Smooth muscle cell (in vitro differentiated cells): ENCODE measurements around the gene VCAN. TPM values are rescaled to one million over a fixed set of nuclear protein-coding genes. Genes with fewer than 3 reads are reported as not detected.

Source experiments
- DNase-seq: peaks from one replicate; lab custom pipeline; 2025; ENCODE audit not compliant: unreplicated experiment; lab: John Stamatoyannopoulos, UW
- H2AFZ ChIP-seq: fragments of 200-600 bp; sonication (generic); 2 replicates; pipeline ENCODE4 v1.6.0; 2016; ENCODE audit warnings: antibody characterized with exemption, low read depth, mild to moderate bottlenecking
- H3F3A ChIP-seq: fragments of 200-600 bp; sonication (generic); 2 replicates; pipeline ENCODE4 v1.6.0; 2017; ENCODE audit warnings: antibody characterized with exemption, low read depth
- H3K27ac ChIP-seq: fragments of 200-600 bp; sonication (generic); 2 replicates; pipeline ENCODE4 v1.5.1; 2016; ENCODE audit warnings: low read depth, mild to moderate bottlenecking
- H3K27me3 ChIP-seq: fragments of 200-600 bp; sonication (generic); 2 replicates; pipeline ENCODE4 v1.6.1; 2016; ENCODE audit warnings: low read depth, mild to moderate bottlenecking
- H3K36me3 ChIP-seq: fragments of 200-600 bp; sonication (generic); 2 replicates; pipeline ENCODE4 v1.5.1; 2016; ENCODE audit warnings: low read depth
- H3K4me1 ChIP-seq: fragments of 200-600 bp; sonication (generic); 2 replicates; pipeline ENCODE4 v1.5.1; 2016; ENCODE audit warnings: low read depth
- H3K4me2 ChIP-seq: fragments of 200-600 bp; sonication (generic); 2 replicates; pipeline ENCODE4 v1.6.0; 2016; ENCODE audit warnings: mild to moderate bottlenecking
- H3K4me3 ChIP-seq: fragments of 200-600 bp; sonication (generic); 2 replicates; pipeline ENCODE4 v1.5.1; 2016; ENCODE audit warnings: mild to moderate bottlenecking
- H3K79me2 ChIP-seq: fragments of 200-600 bp; sonication (generic); 2 replicates; pipeline ENCODE4 v1.6.0; 2016; ENCODE audit warnings: low read depth, mild to moderate bottlenecking
- H3K9ac ChIP-seq: fragments of 200-600 bp; sonication (generic); 2 replicates; pipeline ENCODE4 v1.6.0; 2016; ENCODE audit warnings: low read depth
- H3K9me3 ChIP-seq: fragments of 200-600 bp; sonication (generic); replicated peaks from 2 replicates; pipeline ENCODE4 v1.5.1; 2016; ENCODE audit warnings: low read depth
- H4K20me1 ChIP-seq: fragments of 200-600 bp; sonication (generic); 2 replicates; pipeline ENCODE4 v1.6.0; 2016; ENCODE audit warnings: low read depth
- WGBS: methylation state at CpG from one replicate; pipeline ENCODE4 v1.1.7; 2016; ENCODE audit warnings: low lambda C conversion rate; 5-methylcytosine and 5-hydroxymethylcytosine counted together
- polyA plus RNA-seq: library from polyadenylated mRNA; unstranded; fragments of >200 nt; fragmentation: Nextera tagmentation; extraction: Ambion mirVana; gene quantifications from 2 replicates; pipeline ENCODE4 v1.2.1, GENCODE V29; 2016
- total RNA-seq: library from RNA; depleted of rRNA; stranded (reverse); fragments of >200 nt; gene quantifications from 2 replicates; pipeline ENCODE4 v1.2.3, GENCODE V29; 2014
- TF ChIP-seq, protein P1 (sequence below): fragments of 200-600 bp; sonication (generic); IDR thresholded peaks from 2 replicates; pipeline ENCODE4 v1.5.1; 2017; ENCODE audit warnings: borderline replicate concordance, mild to moderate bottlenecking, antibody characterized with exemption; ENCODE audit not compliant: insufficient read depth, poor library complexity, severe bottlenecking

The VCAN gene
- total and polyA plus RNA-seq, 2 experiments from 2014 or later, result 702 to 2,724 TPM

DNA sequence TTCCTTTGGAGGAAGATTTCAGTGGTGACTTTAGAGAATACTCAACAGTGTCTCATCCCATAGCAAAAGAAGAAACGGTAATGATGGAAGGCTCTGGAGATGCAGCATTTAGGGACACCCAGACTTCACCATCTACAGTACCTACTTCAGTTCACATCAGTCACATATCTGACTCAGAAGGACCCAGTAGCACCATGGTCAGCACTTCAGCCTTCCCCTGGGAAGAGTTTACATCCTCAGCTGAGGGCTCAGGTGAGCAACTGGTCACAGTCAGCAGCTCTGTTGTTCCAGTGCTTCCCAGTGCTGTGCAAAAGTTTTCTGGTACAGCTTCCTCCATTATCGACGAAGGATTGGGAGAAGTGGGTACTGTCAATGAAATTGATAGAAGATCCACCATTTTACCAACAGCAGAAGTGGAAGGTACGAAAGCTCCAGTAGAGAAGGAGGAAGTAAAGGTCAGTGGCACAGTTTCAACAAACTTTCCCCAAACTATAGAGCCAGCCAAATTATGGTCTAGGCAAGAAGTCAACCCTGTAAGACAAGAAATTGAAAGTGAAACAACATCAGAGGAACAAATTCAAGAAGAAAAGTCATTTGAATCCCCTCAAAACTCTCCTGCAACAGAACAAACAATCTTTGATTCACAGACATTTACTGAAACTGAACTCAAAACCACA lies 67.4 kb downstream of the VCAN start:
- Histone ChIP-seq H3K9ac (no peak overlapping the region), H3K4me2 (no peak overlapping the region), H3K27me3 (no peaks in the 10 kb centered on the region), H3K27ac (peak overlapping the region; percentile 62), H3F3A (peaks cover 82% of the 10 kb centered on the region), H3K79me2 (peaks cover 60% of the 10 kb centered on the region), H4K20me1 (peaks cover 100% of the 10 kb centered on the region), H3K9me3 (no peaks in the 10 kb centered on the region), H3K4me1 (no peaks in the 10 kb centered on the region), H3K36me3 (peaks cover 35% of the 10 kb centered on the region), H3K4me3 (no peak overlapping the region), H2AFZ (no peak overlapping the region)
- DNase-seq, result no peak
- 94% methylated on average over 4 of the region's 4 CpGs for WGBS
- TF ChIP-seq, protein P1, sequence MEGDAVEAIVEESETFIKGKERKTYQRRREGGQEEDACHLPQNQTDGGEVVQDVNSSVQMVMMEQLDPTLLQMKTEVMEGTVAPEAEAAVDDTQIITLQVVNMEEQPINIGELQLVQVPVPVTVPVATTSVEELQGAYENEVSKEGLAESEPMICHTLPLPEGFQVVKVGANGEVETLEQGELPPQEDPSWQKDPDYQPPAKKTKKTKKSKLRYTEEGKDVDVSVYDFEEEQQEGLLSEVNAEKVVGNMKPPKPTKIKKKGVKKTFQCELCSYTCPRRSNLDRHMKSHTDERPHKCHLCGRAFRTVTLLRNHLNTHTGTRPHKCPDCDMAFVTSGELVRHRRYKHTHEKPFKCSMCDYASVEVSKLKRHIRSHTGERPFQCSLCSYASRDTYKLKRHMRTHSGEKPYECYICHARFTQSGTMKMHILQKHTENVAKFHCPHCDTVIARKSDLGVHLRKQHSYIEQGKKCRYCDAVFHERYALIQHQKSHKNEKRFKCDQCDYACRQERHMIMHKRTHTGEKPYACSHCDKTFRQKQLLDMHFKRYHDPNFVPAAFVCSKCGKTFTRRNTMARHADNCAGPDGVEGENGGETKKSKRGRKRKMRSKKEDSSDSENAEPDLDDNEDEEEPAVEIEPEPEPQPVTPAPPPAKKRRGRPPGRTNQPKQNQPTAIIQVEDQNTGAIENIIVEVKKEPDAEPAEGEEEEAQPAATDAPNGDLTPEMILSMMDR, result no peak

DNA sequence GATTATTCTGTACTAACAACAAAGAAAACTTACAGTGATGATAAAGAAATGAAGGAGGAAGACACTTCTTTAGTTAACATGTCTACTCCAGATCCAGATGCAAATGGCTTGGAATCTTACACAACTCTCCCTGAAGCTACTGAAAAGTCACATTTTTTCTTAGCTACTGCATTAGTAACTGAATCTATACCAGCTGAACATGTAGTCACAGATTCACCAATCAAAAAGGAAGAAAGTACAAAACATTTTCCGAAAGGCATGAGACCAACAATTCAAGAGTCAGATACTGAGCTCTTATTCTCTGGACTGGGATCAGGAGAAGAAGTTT lies 67.9 kb downstream of the VCAN start:
- H3K4me3 ChIP-seq, result no peak overlapping the region
- peaks cover 81% of the 10 kb centered on the region for H3F3A ChIP-seq
- no peak overlapping the region for H3K4me2 ChIP-seq
- H3K27me3 ChIP-seq, result no peaks in the 10 kb centered on the region
- no peak overlapping the region for H2AFZ ChIP-seq
- H4K20me1 ChIP-seq, result peaks cover 100% of the 10 kb centered on the region
- H3K4me1 ChIP-seq, result no peaks in the 10 kb centered on the region
- H3K79me2 ChIP-seq, result peaks cover 62% of the 10 kb centered on the region
- H3K9me3 ChIP-seq, result no peaks in the 10 kb centered on the region
- peak overlapping the region; percentile 62 for H3K27ac ChIP-seq
- TF ChIP-seq, protein P1, result no peak
- no peak for DNase-seq
- 100% methylated on average over 1 of the region's 1 CpG for WGBS
- H3K9ac ChIP-seq, result no peak overlapping the region
- peaks cover 35% of the 10 kb centered on the region for H3K36me3 ChIP-seq

GRCh38 chr5:83540105-83540504 lies 68.6 kb downstream of the VCAN start:
- WGBS, result 95% methylated on average over 2 of the region's 2 CpGs
- Histone ChIP-seq H3K27me3 (no peaks in the 10 kb centered on the region), H4K20me1 (peaks cover 100% of the 10 kb centered on the region), H3K36me3 (peaks cover 38% of the 10 kb centered on the region), H3F3A (peaks cover 81% of the 10 kb centered on the region), H3K9ac (no peak overlapping the region), H3K4me2 (no peak overlapping the region), H3K4me1 (no peaks in the 10 kb centered on the region), H3K9me3 (no peaks in the 10 kb centered on the region), H2AFZ (no peak overlapping the region), H3K27ac (peak overlapping the region; percentile 62), H3K79me2 (peaks cover 69% of the 10 kb centered on the region), H3K4me3 (no peak overlapping the region)
- no peak for DNase-seq
- TF ChIP-seq, protein P1, result no peak

GRCh38 chr5:83540783-83541182 lies 69.2 kb downstream of the VCAN start:
- Histone ChIP-seq H3K9me3 (no peaks in the 10 kb centered on the region), H3K4me3 (no peak overlapping the region), H3F3A (peaks cover 79% of the 10 kb centered on the region), H2AFZ (no peak overlapping the region), H4K20me1 (peaks cover 100% of the 10 kb centered on the region), H3K4me2 (no peak overlapping the region), H3K36me3 (peaks cover 42% of the 10 kb centered on the region), H3K79me2 (peaks cover 74% of the 10 kb centered on the region), H3K27ac (peak overlapping the region; percentile 62), H3K9ac (no peak overlapping the region), H3K4me1 (no peaks in the 10 kb centered on the region), H3K27me3 (no peaks in the 10 kb centered on the region)
- TF ChIP-seq, protein P1, result no peak
- 82% methylated on average over 3 of the region's 3 CpGs for WGBS
- no peak for DNase-seq
